Stimulated activated CD4-positive, alpha-beta T cell treated with anti-CD3 and anti-CD28 coated beads, Interleukin-1b, Interleukin-23, amount 100 ng/mL, for 24 hours (primary cell): Measurements from ENCODE around the gene SYT2.

ENCODE experiments used
- DNase-seq, 4 experiments: peaks; one replicate each; pipeline ENCODE4 v3.0.0-alpha.2; 2020; ENCODE audit warnings: low read depth in 4 of 4, low spot score in 1 of 4

The SYT2 gene

DNA sequence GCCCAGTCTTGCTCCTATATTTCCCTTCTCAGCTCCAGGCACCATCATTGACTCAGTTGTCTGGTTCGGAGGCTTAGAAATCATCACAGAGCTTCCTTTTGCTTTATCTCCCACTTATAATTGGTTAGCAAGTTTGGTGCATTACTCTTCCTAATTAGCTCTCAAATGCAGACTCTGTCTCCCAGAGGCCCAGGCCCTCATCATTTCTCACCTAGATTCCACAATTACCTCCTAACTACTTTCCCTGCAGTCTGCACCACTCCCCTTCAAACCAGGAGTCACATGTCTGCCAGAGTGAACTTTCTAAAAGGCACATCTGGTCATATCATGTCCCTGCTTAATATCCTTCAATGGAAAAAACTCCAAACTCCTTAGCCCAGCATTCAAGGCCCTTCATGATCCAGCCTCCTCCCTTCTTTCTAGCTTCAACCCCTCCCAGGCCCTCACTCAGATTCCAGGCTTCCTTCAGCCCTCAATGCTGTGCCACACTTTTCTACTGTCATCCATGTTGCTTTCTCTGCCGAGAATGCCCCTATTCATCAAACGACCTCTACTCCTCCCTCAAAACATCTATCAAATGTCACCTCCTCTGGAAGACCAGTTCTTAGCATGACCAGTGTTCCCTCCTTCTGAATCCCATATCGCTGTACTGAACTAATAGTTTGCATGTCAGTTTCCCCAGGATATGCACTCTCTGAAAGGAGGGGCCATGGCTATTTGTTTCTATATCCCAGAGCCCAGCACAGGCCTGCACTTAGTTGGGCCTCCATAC, 30.7 kb downstream of the SYT2 start:
- no peak for DNase-seq

DNA sequence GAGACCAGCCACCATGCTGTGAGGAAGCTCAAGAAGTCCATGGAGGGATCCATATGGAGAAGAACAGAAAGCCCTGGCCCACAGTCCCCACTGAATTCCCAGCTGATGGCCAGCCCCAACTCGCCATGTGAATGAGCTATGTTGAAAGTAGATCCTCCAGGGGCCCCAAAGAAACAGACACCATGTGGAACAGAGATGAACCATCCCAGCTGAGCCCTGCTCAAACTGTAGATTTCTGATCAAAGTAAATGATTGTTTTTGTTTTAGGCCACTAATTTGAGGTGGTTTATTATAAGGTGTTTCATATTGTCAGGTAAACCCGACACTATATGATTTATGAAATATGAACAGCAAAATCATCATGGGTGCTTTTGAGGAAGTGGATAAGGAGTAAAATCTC, 32.8 kb downstream of the SYT2 start:
- no peak for DNase-seq

- no peak for DNase-seq
These were observed 36.7 kb downstream of the SYT2 start for GRCh38 chr1:202673531-202673930.

DNA sequence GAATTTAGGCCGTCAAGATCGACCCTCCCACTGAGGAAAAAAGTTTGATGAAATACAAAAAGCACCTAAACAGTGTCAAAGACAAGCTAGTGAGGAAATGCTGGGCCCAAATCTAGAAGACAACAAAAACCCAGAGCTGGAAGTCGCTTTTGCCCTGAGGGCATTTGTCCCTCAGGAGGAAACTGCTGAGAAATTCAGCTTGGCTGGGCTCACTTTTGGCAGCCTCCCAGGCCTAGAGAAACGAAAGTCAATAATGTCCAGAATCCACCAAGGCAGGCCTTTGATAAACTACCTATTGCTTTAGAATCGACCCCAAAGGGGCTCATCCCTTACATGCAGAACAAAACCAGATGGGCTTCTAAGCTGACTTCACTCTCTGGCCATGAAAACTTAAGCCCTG, 38.9 kb downstream of the SYT2 start:
- DNase-seq, result no peak

DNA sequence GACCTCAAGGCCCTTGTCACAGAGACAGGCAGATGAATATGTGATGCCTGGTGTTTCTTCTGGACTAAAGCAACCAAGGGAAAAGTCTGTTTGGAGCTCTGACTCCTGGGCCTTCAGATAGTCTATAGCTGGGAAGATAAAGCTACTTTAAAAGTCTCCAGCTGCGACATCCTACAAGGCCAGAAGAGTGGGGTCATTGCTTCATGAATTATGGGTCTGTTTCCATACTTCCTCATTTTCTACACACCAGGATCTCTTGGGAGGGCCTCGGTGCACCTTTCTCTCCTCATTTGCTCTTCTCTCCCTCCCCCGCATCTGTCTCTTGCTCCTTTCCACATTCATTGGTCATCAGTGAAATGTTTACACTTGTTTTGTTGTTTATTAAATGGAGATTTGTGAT, 44.8 kb downstream of the SYT2 start:
- DNase-seq, result no peak

DNA sequence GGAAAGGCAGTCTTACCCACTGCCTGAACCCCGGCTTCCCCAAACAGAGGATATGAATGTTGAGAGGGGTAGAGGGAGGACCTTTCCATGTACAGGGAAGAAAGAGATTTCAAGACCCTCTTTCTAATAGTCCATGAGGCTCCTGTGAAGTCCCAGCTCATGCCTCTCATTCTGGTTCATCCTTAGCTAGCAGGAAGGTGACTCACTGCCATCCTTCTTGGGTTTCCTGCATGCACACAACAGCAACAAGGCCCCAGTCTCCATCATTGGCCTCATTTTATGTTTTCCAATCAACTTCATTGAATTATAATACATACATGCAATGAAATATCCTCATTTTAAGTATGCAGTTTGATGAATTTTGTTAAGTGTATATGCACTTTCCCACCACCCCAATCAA, 46.2 kb downstream of the SYT2 start:
- DNase-seq, result no peak

GRCh38 chr1:202663131-202663530, 47.1 kb downstream of the SYT2 start:
- no peak for DNase-seq

DNA sequence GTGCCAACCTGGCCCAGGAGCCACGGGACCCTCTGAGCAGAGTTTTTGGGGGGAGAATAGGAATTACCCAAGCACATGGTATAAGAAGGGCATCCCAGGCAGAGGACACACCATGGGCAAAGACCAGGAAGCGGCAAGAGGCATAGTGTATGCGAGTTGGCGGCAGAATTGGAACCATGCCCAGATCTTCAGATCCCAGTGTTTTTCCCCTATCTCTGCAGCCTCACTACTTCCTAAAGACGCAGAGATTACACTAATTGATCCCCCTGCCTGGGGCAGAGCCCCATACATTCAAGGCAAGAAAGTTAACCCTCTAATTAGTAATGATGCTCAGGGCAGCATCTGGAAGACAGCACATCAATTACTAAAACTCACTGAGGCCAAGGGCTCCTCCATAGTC, 48.2 kb downstream of the SYT2 start:
- no peak for DNase-seq

DNA sequence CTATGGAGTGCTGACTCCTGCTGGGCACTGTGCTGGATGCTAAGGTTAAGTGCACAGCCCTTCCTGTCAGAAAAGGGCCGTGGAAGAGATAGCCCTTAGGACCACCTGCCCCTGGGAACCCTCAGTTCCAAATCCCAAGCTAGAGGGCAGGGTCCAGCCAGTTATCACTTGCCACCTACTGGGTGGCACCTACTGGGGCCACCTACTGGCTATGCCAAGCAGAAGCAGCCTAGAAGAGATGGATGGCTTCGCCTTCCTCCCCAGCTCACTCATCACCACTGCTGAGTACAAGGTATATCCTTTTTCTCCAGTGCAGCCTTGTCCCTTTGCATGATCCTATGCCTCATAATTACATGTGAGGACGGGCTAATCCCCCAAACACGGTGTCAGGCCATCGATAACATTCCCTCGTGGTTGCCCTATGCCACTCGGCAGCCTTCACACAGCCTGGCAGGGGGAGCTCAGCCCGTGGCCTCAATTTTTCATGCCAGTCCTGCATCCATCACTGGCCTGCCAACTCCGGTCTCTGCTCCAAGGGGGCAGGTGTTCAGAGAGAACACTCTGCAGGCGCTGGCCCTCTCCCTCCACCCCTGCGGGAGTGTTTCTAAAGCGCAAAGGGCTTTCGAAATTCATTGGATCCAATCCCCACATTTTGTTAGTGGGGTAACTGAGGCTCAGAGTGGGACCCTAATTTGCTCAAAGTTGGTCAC, 49.0 kb downstream of the SYT2 start:
- DNase-seq, result no peak

DNA sequence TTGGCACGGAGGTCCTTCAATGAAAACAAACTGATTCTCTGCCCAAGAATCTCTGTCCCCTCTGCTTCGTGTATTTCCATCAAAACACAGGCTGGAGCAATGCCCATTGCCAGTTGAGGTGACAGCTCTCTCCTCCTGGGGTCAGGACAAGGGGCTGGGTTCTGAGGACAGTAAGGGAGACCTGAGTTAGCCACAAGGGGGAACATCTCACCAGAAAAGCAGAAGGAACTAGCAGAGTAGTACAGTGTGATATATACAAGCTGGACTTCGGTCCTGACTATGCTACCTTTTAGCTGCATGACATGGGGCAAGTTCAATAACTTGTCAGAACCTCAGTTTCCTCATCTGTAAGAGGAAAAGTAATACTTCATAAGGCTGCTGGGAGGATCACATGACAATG, 50.3 kb downstream of the SYT2 start:
- no peak for DNase-seq

GRCh38 chr1:202659541-202659940, 50.7 kb downstream of the SYT2 start:
- DNase-seq, result no peak

DNA sequence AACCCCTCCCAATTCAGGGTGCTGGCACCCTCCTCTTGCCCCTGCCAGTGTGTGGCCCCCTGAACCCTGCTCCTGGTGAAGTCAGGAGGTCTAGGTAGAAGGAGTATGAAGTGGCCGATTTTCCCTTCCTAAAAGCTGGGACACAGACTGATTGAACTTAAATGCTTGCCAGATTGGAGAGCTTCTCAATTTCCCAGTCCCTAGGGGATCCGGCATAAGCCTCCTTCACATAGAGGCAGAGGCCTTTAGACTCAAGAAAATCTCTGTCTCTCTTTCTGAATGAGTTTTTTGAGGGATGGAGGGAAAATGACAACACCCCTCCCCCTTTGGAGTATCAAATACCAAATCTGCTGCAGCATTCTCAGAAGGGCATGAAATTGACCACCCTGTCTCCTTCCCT, 51.5 kb downstream of the SYT2 start:
- DNase-seq, result no peak

DNA sequence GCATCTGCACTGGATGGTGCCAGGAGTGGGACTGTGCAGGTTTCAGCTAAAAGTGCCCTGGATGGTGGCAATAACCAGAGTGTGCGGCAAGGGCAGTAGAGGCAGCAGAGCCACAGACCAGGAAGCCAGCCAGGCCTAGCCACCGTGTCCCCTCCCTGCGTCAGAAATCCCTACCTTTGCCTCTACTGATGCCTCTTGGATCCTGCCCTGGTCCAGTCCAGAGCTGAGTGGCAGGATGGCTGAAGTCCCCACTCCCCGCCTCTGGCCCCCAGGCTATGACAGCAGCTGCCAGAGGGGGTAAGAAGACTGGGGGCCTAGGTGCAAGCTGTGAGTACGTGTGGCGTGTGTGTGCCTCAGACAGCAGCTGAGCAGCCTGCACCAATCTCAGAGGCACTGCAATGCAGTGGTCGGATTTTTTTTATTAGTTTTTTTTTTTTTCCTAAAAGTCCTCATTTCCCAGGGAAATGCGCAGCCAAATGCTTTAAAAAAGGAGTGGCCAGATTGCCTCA, 51.9 kb downstream of the SYT2 start:
- no peak for DNase-seq

- DNase-seq, result no peak
These were observed 53.2 kb downstream of the SYT2 start for GRCh38 chr1:202656951-202657646.

- DNase-seq, result no peak
These were observed 54.2 kb downstream of the SYT2 start for GRCh38 chr1:202656057-202656456.

DNA sequence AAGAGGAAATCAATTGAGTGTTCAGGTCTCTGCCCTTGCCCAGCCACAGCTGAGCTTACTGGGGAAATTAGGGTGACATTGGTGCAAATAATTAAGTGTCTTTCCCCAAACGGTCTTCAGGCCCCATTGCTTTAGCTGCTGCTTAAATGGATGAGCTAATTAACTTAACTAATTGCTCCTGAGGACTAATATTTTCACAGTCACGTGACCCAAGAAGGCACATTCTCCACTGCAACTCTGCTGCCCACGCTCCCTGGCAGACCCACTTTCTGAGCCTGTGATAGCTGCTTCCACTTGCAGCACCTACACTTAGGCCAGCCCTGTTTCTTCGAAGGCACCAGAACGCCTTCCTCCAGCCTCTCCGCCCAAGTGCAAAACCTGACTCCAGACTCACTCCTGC, 56.2 kb downstream of the SYT2 start:
- no peak for DNase-seq

- no peak for DNase-seq
These were observed 60.5 kb downstream of the SYT2 start for GRCh38 chr1:202649553-202650392.

GRCh38 chr1:202648605-202649226, 61.5 kb downstream of the SYT2 start:
- no peak for DNase-seq

- no peak for DNase-seq
These were observed 65.2 kb downstream of the SYT2 start for GRCh38 chr1:202645097-202645476.

GRCh38 chr1:202644219-202645096, 65.8 kb downstream of the SYT2 start:
- no peak for DNase-seq
